ENCODE results near the gene HERC6. TPM values are rescaled to one million over a fixed set of nuclear protein-coding genes. Genes with fewer than 3 reads are reported as not detected.

Gene HERC6
- polyA plus RNA-seq, 2 of the 4 experiments (the other 2 are of a cell fraction), result 2.8 to 7.0 TPM

GRCh38 chr4:88350786-88351185, 27.9 kb upstream of the HERC6 start:
- no peak for FAIRE-seq
- Histone ChIP-seq H3K27ac (no peak overlapping the region), H3K4me1 (no peaks in the 10 kb centered on the region), H3K4me3 (no peak overlapping the region), H3K4me2 (no peak overlapping the region), H3K9me3 (no peaks in the 10 kb centered on the region)
- DNase-seq (ENCODE audit: low read depth in 1 of 2, low spot score in 1 of 2), result no peak
- ATAC-seq, result no peak
- 92% methylated on average over 4 of the region's 4 CpGs for WGBS (ENCODE audit: missing lambda C conversion rate)
- ChIA-PET CTCF (interaction anchor here (1.0 kb wide), 1 partner anchor 67 kb away, joined by 3 read pairs; no protein-coding TSS in a partner anchor), POLR2A (no interaction called here)
- no peak for TF ChIP-seq REST (IDR thresholded peaks at IDR 0.05)
- no peak for TF ChIP-seq EP300 (IDR thresholded peaks at IDR 0.05)
- TF ChIP-seq SMC3 (IDR thresholded peaks at IDR 0.05), result no peak
- TF ChIP-seq MAFK (IDR thresholded peaks at IDR 0.05; ENCODE audit: partially characterized antibody), result no peak
- TF ChIP-seq BCL3 (IDR thresholded peaks at IDR 0.05), result no peak
- no peak for TF ChIP-seq ZSCAN20 (CRISPR knock-in tag; IDR thresholded peaks at IDR 0.05)
- TF ChIP-seq CTCF (IDR thresholded peaks at IDR 0.05), result no peak
- no peak for TF ChIP-seq NR3C1 (IDR thresholded peaks at IDR 0.05)
- TF ChIP-seq RCOR1 (IDR thresholded peaks at IDR 0.05; ENCODE audit: low read depth, low read length), result no peak
- TF ChIP-seq HEYL (CRISPR knock-in tag; IDR thresholded peaks at IDR 0.05), result no peak
- TF ChIP-seq JUNB (IDR thresholded peaks at IDR 0.05), result no peak
- no peak for TF ChIP-seq BHLHE40 (IDR thresholded peaks at IDR 0.05; ENCODE audit: low read depth, low read length)
- TF ChIP-seq ZNF302 (CRISPR knock-in tag; IDR thresholded peaks at IDR 0.05), result no peak
- no peak for TF ChIP-seq FOXS1 (CRISPR knock-in tag; IDR thresholded peaks at IDR 0.05)
- TF ChIP-seq HOXB13 (CRISPR knock-in tag; IDR thresholded peaks at IDR 0.05; ENCODE audit: low read depth), result no peak
- TF ChIP-seq USF2 (IDR thresholded peaks at IDR 0.05), result no peak
- TF ChIP-seq RARB (CRISPR knock-in tag; IDR thresholded peaks at IDR 0.05), result no peak
- no peak for TF ChIP-seq RFX5 (IDR thresholded peaks at IDR 0.05)
- TF ChIP-seq POLR2AphosphoS2 (conservative IDR thresholded peaks at IDR 0.05; ENCODE audit: low read length), result no peak

- no peak for ATAC-seq
- no peaks in the 10 kb centered on the region for H3K9me3 ChIP-seq
- no peaks in the 10 kb centered on the region for H3K4me1 ChIP-seq
- no peak overlapping the region for H3K4me2 ChIP-seq
- DNase-seq (ENCODE audit: low read depth in 1 of 2, low spot score in 1 of 2), result peak in 1 of 2 experiments; percentile 2
- CTCF ChIA-PET, result no interaction called here
- POLR2A ChIA-PET, result no interaction called here
- 55% methylated on average over 3 of the region's 3 CpGs for WGBS (ENCODE audit: missing lambda C conversion rate)
- H3K4me3 ChIP-seq, result no peak overlapping the region
- H3K27ac ChIP-seq, result no peak overlapping the region
- no peak for FAIRE-seq
- TF ChIP-seq E2F6 (IDR thresholded peaks at IDR 0.05; ENCODE audit: borderline replicate concordance, low read depth) (no peak), CHD2 (IDR thresholded peaks at IDR 0.05; ENCODE audit: low read length, partially characterized antibody) (no peak), ZNF302 (CRISPR knock-in tag; IDR thresholded peaks at IDR 0.05) (no peak), HOXB13 (CRISPR knock-in tag; IDR thresholded peaks at IDR 0.05; ENCODE audit: low read depth) (no peak), RCOR1 (IDR thresholded peaks at IDR 0.05; ENCODE audit: low read depth, low read length) (no peak), REST (IDR thresholded peaks at IDR 0.05) (no peak), ATOH8 (CRISPR knock-in tag; IDR thresholded peaks at IDR 0.05; ENCODE audit: low read depth) (no peak), NFE2L2 (conservative IDR thresholded peaks at IDR 0.05; ENCODE audit: low read length) (no peak), EHF (CRISPR knock-in tag; IDR thresholded peaks at IDR 0.05) (no peak), ZSCAN20 (CRISPR knock-in tag; IDR thresholded peaks at IDR 0.05) (no peak)
These were observed 26.5 kb upstream of the HERC6 start for GRCh38 chr4:88352062-88352740.

Data from A549 (cell line).